ENCODE results near the gene HSPH1. TPM values are rescaled to one million over a fixed set of nuclear protein-coding genes. Genes with fewer than 3 reads are reported as not detected.

Gene HSPH1
- total and polyA plus RNA-seq, 2 of the 8 experiments (the other 6 are each of a cell fraction or from before 2014, with no cell fraction given) = 14.2 to 145 TPM

DNA sequence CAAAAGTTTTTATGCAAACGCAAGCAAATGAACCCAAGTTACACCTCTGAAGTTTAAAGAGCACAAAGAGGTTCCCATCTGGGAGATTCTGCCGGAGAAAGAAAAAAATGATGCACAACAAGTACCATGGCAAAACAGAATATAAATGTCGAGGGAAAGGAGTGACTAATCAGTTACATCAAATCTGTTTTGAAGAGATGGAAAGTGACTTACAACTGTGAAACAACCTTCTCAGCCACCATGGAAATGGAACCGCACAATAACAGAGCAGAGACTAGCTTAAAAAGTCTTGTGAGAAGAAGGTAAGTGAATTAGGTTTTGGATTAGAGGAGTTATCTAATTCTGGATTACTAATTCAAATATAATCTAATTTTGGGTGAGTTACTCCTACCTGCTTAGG lies 2.4 kb downstream of the HSPH1 start (continued):
- TF ChIP-seq, protein P1, sequence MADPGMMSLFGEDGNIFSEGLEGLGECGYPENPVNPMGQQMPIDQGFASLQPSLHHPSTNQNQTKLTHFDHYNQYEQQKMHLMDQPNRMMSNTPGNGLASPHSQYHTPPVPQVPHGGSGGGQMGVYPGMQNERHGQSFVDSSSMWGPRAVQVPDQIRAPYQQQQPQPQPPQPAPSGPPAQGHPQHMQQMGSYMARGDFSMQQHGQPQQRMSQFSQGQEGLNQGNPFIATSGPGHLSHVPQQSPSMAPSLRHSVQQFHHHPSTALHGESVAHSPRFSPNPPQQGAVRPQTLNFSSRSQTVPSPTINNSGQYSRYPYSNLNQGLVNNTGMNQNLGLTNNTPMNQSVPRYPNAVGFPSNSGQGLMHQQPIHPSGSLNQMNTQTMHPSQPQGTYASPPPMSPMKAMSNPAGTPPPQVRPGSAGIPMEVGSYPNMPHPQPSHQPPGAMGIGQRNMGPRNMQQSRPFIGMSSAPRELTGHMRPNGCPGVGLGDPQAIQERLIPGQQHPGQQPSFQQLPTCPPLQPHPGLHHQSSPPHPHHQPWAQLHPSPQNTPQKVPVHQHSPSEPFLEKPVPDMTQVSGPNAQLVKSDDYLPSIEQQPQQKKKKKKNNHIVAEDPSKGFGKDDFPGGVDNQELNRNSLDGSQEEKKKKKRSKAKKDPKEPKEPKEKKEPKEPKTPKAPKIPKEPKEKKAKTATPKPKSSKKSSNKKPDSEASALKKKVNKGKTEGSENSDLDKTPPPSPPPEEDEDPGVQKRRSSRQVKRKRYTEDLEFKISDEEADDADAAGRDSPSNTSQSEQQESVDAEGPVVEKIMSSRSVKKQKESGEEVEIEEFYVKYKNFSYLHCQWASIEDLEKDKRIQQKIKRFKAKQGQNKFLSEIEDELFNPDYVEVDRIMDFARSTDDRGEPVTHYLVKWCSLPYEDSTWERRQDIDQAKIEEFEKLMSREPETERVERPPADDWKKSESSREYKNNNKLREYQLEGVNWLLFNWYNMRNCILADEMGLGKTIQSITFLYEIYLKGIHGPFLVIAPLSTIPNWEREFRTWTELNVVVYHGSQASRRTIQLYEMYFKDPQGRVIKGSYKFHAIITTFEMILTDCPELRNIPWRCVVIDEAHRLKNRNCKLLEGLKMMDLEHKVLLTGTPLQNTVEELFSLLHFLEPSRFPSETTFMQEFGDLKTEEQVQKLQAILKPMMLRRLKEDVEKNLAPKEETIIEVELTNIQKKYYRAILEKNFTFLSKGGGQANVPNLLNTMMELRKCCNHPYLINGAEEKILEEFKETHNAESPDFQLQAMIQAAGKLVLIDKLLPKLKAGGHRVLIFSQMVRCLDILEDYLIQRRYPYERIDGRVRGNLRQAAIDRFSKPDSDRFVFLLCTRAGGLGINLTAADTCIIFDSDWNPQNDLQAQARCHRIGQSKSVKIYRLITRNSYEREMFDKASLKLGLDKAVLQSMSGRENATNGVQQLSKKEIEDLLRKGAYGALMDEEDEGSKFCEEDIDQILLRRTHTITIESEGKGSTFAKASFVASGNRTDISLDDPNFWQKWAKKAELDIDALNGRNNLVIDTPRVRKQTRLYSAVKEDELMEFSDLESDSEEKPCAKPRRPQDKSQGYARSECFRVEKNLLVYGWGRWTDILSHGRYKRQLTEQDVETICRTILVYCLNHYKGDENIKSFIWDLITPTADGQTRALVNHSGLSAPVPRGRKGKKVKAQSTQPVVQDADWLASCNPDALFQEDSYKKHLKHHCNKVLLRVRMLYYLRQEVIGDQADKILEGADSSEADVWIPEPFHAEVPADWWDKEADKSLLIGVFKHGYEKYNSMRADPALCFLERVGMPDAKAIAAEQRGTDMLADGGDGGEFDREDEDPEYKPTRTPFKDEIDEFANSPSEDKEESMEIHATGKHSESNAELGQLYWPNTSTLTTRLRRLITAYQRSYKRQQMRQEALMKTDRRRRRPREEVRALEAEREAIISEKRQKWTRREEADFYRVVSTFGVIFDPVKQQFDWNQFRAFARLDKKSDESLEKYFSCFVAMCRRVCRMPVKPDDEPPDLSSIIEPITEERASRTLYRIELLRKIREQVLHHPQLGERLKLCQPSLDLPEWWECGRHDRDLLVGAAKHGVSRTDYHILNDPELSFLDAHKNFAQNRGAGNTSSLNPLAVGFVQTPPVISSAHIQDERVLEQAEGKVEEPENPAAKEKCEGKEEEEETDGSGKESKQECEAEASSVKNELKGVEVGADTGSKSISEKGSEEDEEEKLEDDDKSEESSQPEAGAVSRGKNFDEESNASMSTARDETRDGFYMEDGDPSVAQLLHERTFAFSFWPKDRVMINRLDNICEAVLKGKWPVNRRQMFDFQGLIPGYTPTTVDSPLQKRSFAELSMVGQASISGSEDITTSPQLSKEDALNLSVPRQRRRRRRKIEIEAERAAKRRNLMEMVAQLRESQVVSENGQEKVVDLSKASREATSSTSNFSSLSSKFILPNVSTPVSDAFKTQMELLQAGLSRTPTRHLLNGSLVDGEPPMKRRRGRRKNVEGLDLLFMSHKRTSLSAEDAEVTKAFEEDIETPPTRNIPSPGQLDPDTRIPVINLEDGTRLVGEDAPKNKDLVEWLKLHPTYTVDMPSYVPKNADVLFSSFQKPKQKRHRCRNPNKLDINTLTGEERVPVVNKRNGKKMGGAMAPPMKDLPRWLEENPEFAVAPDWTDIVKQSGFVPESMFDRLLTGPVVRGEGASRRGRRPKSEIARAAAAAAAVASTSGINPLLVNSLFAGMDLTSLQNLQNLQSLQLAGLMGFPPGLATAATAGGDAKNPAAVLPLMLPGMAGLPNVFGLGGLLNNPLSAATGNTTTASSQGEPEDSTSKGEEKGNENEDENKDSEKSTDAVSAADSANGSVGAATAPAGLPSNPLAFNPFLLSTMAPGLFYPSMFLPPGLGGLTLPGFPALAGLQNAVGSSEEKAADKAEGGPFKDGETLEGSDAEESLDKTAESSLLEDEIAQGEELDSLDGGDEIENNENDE (IDR thresholded peaks at IDR 0.05; ENCODE audit: insufficient replicate concordance, low read length) = no peak
- no peak for TF ChIP-seq SP4 (IDR thresholded peaks at IDR 0.05; ENCODE audit: low read length)
- TF ChIP-seq POLR2A (IDR thresholded peaks at IDR 0.05; ENCODE audit: control extremely low read depth in 1 of 2, low read depth in 2 of 2, low read length in 2 of 2) = no peak
- no peak for TF ChIP-seq MAFK (IDR thresholded peaks at IDR 0.05; ENCODE audit: low read depth, low read length)
- TF ChIP-seq TEAD4 (IDR thresholded peaks at IDR 0.05; ENCODE audit: low read depth, low read length) = no peak
- no peak for TF ChIP-seq NANOG (IDR thresholded peaks at IDR 0.05; ENCODE audit: insufficient read depth, low read depth, low read length, poor library complexity, severe bottlenecking)
- TF ChIP-seq, protein P2, sequence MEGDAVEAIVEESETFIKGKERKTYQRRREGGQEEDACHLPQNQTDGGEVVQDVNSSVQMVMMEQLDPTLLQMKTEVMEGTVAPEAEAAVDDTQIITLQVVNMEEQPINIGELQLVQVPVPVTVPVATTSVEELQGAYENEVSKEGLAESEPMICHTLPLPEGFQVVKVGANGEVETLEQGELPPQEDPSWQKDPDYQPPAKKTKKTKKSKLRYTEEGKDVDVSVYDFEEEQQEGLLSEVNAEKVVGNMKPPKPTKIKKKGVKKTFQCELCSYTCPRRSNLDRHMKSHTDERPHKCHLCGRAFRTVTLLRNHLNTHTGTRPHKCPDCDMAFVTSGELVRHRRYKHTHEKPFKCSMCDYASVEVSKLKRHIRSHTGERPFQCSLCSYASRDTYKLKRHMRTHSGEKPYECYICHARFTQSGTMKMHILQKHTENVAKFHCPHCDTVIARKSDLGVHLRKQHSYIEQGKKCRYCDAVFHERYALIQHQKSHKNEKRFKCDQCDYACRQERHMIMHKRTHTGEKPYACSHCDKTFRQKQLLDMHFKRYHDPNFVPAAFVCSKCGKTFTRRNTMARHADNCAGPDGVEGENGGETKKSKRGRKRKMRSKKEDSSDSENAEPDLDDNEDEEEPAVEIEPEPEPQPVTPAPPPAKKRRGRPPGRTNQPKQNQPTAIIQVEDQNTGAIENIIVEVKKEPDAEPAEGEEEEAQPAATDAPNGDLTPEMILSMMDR (IDR thresholded peaks at IDR 0.05; ENCODE audit: control extremely low read depth in 1 of 3, insufficient read depth in 1 of 3, low read depth in 1 of 3, low read length in 3 of 3) = no peak
- no peak for TF ChIP-seq TAF1 (IDR thresholded peaks at IDR 0.05; ENCODE audit: low read depth, low read length)
- TF ChIP-seq EP300 (IDR thresholded peaks at IDR 0.05; ENCODE audit: borderline replicate concordance in 1 of 2, low read depth in 2 of 2, low read length in 2 of 2) = no peak
- TF ChIP-seq TBP (IDR thresholded peaks at IDR 0.05; ENCODE audit: low read depth, low read length) = no peak

Data from H1 (cell line).